A549 (cell line): Measurements from ENCODE around the gene PPP2R2C.

Experiments
- CHD2 ChIP-seq: fragments of 150-350 bp; IDR thresholded peaks from 2 replicates; pipeline ENCODE4 v1.6.1; 2014; ENCODE audit warnings: low read length; ENCODE audit not compliant: partially characterized antibody
- CTCF ChIP-seq: fragments of >200 bp; sonication (Bioruptor Twin); formaldehyde crosslinking; IDR thresholded peaks from 3 replicates; pipeline ENCODE4 v1.5.1; 2016
- EP300 ChIP-seq, 2 experiments: fragments of >200 bp; sonication (Bioruptor Twin); formaldehyde crosslinking; IDR thresholded peaks; 2 replicates in 1 of 2; 3 replicates in 1 of 2; pipeline ENCODE4 v1.6.1; 2016 to 2017
- JUNB ChIP-seq: fragments of >200 bp; sonication (Bioruptor Twin); formaldehyde crosslinking; IDR thresholded peaks from 2 replicates; pipeline ENCODE4 v1.6.1; 2016
- MAZ ChIP-seq: fragments of 150-350 bp; IDR thresholded peaks from 2 replicates; pipeline ENCODE4 v1.6.1; 2014; ENCODE audit warnings: antibody characterized with exemption, low read depth, low read length, borderline replicate concordance
- NFE2L2 ChIP-seq: fragments of 150-350 bp; conservative IDR thresholded peaks from 2 replicates; pipeline ENCODE4 v1.6.1; 2014; ENCODE audit warnings: low read length
- NR3C1 ChIP-seq: fragments of >200 bp; sonication (Bioruptor Twin); formaldehyde crosslinking; IDR thresholded peaks from 3 replicates; pipeline ENCODE4 v1.6.1; 2017
- POLR2A ChIP-seq: IDR thresholded peaks from 2 replicates; pipeline ENCODE4 v1.6.1; 2012; ENCODE audit warnings: mild to moderate bottlenecking, low read length
- POLR2AphosphoS2 ChIP-seq: conservative IDR thresholded peaks from 2 replicates; pipeline ENCODE4 v1.6.1; 2012; ENCODE audit warnings: low read length, improper control_type of control experiment, inconsistent platforms
- RAD21 ChIP-seq, 2 experiments: fragments of >200 bp in 1 of 2; sonication (Bioruptor Twin) in 1 of 2; formaldehyde crosslinking in 1 of 2; IDR thresholded peaks in 1 of 2; conservative IDR thresholded peaks in 1 of 2; 2 replicates in 1 of 2; 3 replicates in 1 of 2; pipeline ENCODE4 v1.6.1; 2012 to 2018; ENCODE audit warnings: inconsistent platforms in 1 of 2
- RFX5 ChIP-seq: fragments of 450-650 bp; IDR thresholded peaks from 2 replicates; pipeline ENCODE4 v1.7.1; 2014; ENCODE audit warnings: antibody characterized with exemption, mild to moderate bottlenecking, moderate library complexity
- SMC3 ChIP-seq: fragments of >200 bp; sonication (Bioruptor Twin); formaldehyde crosslinking; IDR thresholded peaks from 3 replicates; pipeline ENCODE4 v1.6.1; 2018; ENCODE audit warnings: inconsistent platforms
- ZNF302 ChIP-seq: fragments of 250-450 bp; sonication (Bioruptor Pico); IDR thresholded peaks from 2 replicates; pipeline ENCODE4 v1.9.0; 2021; ENCODE audit warnings: inconsistent platforms, mild to moderate bottlenecking, moderate library complexity
- TF ChIP-seq, protein P1 (sequence below): fragments of >200 bp; sonication (Bioruptor Twin); formaldehyde crosslinking; IDR thresholded peaks from 2 replicates; pipeline ENCODE4 v1.6.1; 2016

GRCh38 chr4:6460876-6461275 is 11.5 kb downstream of the PPP2R2C start:
- TF ChIP-seq RAD21 (conservative IDR thresholded peaks at IDR 0.05 in 1 of 2, IDR thresholded peaks at IDR 0.05 in 1 of 2) (no peak), EP300 (IDR thresholded peaks at IDR 0.05) (no peak), CTCF (no peak), SMC3 (no peak), CHD2 (no peak), ZNF302 (no peak), RFX5 (no peak), JUNB (no peak), POLR2AphosphoS2 (no peak), POLR2A (no peak), NFE2L2 (no peak), MAZ (no peak), NR3C1 (no peak)
- TF ChIP-seq, protein P1, sequence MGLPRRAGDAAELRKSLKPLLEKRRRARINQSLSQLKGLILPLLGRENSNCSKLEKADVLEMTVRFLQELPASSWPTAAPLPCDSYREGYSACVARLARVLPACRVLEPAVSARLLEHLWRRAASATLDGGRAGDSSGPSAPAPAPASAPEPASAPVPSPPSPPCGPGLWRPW, result no peak
